ENCODE measurements around the gene ANO9.
"Not testable (repeated sequence)": the region's sequence is repeated elsewhere in the genome, so short reads cannot be mapped to it uniquely, and the experiment has no call there.

ANO9 gene

DNA sequence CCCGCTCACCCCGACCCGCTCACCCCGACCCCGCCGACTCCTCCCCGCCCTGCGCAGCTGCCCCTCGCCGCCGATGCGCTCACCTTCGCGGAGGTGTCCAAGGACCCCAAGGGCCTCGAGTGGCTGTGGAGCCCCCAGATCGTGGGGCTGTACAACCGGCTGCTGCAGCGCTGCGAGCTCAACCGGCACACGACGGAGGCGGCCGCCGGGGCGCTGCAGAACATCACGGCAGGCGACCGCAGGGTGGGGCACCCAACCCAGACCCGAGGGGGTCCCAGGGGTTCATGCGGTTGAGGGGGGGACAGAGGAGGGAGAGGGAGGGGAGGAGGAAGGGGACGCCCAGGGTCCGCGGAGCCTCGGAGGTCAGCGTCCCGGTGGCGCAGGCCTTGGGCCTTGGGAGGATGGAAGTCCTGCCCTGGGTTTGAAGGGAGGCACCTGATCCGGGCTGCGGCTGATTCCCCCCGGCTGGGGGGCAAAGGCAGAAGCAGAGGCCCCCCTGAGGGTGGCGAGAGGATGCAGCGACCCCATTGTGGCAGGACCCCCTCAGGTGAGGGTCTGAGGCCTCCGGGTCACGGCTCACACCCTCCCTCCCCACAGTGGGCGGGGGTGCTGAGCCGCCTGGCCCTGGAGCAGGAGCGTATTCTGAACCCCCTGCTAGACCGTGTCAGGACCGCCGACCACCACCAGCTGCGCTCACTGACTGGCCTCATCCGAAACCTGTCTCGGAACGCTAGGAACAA is 38.6 kb downstream of the ANO9 start:
- DNase-seq (ENCODE audit: low read depth in 2 of 2), result no peak

DNA sequence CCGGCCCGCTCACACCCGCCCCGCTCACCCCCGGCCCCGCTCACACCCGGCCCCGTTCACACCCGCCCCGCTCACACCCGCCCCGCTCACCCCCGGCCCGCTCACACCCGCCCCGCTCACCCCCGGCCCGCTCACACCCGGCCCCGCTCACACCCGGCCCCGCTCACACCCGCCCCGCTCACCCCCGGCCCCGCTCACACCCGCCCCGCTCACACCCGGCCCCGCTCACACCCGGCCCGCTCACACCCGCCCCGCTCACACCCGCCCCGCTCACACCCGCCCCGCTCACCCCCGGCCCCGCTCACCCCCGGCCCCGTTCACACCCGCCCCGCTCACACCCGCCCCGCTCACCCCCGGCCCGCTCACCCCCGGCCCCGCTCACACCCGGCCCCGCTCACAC is 40.6 kb downstream of the ANO9 start:
- not testable (repeated sequence) for DNase-seq (ENCODE audit: low read depth in 2 of 2)

DNA sequence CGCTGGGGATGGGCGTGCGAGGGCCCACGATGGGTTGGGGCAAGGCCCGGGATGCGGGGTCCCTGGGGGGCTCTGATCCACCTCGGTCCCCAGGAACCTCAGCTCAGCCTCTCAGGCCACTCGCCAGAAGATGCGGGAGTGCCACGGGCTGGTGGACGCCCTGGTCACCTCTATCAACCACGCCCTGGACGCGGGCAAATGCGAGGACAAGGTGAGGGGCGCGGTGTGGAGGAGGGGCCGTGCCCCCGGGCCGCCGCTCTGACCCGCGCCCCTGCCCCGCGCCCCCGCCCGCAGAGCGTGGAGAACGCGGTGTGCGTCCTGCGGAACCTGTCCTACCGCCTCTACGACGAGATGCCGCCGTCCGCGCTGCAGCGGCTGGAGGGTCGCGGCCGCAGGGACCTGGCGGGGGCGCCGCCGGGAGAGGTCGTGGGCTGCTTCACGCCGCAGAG is 41.5 kb downstream of the ANO9 start:
- no peak for DNase-seq (ENCODE audit: low read depth in 2 of 2)

DNA sequence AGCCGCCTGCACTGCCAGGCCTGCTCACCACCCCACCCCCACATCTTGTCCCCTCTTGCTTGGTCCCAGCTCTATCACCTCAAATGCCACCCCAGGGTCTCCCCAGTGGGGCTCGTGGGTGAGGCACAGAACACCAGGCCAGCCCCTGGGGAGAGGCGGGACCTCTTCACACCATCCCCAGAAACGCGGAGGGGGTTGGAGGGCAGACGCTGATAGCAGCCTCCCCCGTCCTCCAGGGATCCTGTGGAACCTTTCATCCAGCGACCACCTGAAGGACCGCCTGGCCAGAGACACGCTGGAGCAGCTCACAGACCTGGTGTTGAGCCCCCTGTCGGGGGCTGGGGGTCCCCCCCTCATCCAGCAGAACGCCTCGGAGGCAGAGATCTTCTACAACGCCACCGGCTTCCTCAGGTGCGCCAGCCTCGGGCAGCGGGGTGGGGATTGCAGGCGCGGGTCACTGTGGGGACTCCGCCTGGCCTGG is 42.0 kb downstream of the ANO9 start:
- DNase-seq (ENCODE audit: low read depth in 2 of 2), result no peak

DNA sequence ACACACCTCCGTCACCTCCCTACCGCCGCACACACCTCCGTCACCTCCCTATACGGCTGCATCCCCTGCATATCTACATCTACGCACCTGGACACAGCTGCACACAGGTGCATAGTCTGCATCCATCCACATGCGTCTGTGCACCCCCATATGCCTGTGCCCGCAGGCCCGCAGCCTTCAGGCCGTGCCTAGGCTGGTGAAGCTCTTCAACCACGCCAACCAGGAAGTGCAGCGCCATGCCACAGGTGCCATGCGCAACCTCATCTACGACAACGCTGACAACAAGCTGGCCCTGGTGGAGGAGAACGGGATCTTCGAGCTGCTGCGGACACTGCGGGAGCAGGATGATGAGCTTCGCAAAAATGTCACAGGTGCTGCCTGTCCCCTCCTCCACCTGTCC is 43.0 kb downstream of the ANO9 start:
- DNase-seq (ENCODE audit: low read depth in 2 of 2), result no peak

DNA sequence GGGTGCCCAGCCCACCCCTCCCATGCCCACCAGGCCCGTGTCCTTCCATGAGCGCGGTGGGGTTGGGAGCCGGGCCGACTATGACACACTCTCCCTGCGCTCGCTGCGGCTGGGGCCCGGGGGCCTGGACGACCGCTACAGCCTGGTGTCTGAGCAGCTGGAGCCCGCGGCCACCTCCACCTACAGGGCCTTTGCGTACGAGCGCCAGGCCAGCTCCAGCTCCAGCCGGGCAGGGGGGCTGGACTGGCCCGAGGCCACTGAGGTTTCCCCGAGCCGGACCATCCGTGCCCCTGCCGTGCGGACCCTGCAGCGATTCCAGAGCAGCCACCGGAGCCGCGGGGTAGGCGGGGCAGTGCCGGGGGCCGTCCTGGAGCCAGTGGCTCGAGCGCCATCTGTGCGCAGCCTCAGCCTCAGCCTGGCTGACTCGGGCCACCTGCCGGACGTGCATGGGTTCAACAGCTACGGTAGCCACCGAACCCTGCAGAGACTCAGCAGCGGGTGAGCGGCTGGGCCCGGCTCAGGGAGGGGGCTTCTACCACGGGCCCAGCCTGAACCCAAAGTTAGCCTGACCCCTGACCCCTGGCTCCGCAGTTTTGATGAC is 44.8 kb downstream of the ANO9 start:
- no peak for DNase-seq (ENCODE audit: low read depth in 2 of 2)

DNA sequence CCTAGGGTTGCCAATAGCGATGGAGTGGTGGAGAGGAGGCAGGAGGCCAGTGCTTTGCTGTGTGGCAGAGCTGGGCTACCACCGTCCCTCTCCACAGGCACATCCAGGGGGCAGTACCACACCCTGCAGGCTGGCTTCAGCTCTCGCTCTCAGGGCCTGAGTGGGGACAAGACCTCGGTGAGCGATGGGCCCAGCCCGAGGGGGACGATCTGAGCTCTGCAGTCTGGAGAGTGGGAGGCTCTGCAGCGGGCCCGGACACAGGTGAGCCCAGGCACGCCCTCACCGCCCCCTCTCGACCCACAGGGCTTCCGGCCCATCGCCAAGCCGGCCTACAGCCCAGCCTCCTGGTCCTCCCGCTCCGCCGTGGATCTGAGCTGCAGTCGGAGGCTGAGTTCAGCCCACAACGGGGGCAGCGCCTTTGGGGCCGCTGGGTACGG is 45.3 kb downstream of the ANO9 start:
- DNase-seq (ENCODE audit: low read depth in 2 of 2), result no peak

DNA sequence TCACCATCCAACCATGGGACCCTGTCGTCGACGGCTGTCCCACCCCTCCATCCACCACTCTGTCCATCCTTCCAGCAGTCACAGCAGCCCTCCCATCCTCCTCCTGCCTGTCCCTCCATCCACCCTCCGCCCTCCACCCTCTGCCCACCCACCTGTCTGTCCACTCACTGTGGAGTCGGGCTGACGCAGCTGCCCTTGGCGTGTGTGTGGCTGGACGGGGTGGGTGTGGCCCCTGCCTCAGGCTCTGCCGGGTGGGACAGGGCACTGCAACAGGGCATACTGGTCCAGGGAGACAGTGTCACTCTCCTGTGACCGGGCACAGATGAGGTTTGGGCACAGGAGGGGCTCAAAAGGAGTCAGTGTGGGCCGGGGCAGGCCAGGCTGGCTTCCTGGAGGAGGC is 45.9 kb downstream of the ANO9 start:
- DNase-seq (ENCODE audit: low read depth in 2 of 2), result no peak

DNA sequence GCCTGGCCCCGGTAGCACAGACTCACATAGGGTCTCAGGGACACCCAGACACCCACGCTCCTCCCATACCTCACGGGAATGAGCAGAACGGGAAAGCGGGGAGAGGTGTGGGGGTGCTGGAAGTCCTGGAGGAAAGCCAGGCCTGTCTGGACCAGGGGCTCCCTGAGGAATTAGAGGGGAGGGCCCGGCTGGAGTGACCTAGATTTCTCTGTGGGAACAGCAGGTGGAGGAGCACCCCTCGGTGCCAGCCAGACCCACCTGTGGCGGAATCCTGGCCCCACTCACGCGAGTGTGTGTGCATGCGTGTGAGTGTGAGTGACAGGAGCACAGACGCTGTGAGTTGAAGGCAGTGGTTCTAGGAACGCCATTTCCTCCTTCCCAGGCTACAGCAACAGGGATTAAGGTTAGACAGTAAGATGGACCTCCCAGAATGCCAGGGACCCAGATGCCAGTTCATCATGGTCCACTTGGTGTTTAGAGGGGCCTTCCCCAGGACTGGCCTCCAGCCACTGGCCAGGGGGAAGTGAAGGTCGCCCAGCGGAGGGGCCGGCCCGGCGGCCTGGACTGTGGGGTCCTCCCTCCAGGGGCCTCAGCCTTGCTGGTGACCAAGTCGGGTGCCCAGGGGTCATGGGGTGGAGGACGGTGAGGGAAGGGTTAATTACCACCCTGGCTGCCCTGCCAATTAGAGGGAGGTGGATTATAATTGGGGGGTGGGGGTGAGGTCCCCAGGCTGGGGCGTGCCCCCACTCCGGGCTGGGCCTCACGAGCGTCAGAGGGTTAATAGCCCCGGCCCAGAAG is 46.8 kb downstream of the ANO9 start:
- no peak for DNase-seq (ENCODE audit: low read depth in 2 of 2)

DNA sequence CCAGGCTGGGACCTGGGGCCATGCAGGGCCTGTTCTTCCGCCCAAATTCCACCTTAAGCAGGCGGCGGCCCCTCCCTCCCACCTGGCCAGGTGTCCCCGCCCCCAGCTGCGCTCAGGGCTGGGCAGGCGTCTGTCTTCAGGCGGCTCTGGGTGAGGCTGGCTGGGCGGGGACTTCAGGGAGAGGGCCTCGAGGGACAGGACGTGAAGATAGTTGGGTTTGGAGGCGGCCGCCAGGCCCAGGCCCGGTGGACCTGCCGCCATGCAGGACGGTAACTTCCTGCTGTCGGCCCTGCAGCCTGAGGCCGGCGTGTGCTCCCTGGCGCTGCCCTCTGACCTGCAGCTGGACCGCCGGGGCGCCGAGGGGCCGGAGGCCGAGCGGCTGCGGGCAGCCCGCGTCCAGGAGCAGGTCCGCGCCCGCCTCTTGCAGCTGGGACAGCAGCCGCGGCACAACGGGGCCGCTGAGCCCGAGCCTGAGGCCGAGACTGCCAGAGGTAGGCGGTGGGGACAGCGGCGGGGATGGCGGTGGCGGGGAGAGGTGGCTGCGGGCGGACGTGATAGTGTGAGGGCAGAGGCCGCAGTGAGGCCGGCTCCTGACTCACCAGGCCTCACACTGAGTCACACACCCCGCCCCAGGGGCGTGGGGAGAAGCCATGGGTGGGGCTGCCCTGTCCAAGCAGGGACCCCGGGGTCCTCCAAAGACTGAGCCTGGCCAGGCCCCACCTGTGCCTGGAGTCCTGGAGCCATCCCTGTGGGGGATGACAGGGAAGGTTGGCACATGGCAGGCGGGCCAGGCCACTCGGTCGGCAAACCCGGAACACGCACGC is 47.6 kb downstream of the ANO9 start, which contains the start of gene PKP3:
Gene PKP3, plus strand, starts transcription at position 176 of the 824 bp plus-strand sequence. Its CDS starts 84 bp downstream, at position 260.
- no peak for DNase-seq (ENCODE audit: low read depth in 2 of 2)

DNA sequence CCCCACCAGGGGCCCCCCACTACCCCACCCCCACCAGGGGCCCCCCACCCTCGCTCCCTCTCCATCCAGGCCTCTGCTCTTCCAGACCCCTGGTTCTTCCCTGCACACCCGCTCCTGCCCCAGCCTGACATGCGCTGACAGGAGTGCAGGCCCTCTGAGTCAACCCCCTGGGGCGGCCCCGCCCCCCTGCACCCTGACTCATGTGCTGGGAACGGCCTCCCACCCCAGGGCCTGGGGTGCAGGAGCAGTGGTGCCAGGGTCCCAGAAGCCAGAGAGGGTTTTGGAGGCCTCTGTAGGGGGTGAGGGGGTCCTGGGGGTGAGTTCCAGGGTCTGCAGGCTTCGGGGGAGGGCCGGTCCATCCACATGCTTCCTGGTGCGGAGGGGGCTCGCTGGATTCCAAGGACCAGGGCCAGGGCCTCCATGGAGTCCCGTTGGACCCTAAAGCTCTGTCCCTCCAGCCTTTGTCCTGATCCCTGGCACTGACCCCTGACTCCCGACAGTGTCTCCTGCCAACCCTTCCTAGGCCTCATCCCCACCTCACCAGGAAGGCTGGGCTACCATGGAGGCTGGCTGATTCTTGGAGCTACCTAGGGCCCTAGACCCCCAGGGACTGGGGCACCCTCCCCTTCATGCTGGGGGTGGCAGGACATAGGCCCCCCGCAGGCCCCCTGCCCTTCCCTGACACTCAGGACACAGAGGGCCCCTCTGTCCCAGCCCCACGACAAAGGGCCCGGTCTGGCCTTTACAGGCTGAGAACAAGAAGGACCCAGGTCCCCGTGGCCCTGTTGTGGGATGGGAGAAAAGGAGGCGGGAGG is 48.4 kb downstream of the ANO9 start:
- DNase-seq (ENCODE audit: low read depth in 2 of 2), result no peak

DNA sequence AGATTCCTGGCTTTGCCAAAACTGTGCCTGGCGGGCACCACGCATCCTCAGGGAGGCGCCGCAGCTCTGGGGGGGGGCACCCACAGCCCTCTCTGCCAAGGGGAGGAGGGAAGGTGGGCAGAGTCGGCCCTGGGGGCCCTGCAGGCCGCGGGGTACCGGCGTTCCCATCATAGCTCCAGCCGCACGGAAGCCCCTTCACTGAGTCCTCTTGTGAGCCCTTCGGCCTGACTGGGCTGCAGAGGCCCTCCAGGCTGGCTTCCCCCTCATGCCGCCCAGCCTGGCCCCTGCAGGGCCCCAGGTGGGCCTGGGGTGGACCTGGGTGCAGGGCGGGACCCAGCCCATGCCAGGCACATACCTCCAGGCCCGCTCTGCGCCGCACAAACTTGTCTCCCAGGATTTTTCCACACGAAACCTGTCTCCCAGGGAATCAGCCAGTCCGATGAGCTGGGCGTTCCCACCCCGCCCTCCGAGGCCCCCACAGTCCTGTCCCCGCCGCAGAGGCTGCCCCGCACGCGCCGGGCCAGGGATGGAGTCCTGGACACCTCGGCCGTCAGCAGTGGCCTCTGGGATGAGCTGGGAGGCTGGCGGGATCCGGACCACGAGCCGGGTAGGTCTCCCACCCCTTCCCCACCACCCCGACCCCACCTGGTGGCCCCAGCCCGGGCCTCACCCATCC is 49.6 kb downstream of the ANO9 start:
- no peak for DNase-seq (ENCODE audit: low read depth in 2 of 2)

DNA sequence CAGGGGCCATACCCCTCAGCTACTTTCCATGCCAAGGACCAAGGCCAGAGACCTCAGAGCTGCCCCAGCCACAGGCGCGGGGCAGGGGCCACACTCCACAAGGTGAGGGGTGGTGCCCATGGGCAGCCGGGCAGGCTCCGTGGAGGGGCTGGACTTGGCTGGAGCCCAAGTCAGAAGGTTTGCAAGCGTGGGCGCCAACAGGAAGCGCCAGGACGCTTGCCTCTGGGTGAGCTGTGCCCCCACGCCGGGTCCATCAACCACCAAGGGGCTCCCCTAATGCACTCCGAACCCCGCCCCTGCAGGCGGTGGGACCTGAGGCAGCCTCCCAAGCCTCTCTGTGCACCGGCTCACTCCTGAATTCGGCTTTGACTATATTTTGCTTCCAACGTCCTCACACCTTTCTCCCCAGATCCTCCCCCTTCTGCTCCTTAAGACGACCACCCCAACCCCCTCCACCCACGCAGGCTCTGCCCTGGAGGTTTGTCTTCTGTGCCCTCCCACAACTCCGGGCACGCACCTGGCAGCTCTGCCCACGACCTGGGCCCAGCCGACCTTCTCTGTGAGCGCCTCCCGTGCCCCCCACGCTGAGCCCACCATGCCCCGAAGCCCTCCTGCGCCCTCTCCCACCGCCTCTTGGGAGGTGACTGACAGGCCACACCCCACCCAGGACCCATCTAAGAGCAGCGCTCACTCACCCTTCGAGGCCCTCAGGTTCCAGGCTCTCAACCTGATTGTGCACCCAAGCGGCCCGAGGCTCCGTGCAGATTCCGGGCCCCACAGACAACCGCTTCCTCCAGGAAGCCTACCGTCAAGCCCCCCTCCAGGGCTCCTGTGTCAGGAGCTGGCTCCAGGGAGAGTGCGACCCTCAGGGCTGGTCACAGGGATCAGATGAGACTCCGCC is 50.4 kb downstream of the ANO9 start:
- no peak for DNase-seq (ENCODE audit: low read depth in 2 of 2)

DNA sequence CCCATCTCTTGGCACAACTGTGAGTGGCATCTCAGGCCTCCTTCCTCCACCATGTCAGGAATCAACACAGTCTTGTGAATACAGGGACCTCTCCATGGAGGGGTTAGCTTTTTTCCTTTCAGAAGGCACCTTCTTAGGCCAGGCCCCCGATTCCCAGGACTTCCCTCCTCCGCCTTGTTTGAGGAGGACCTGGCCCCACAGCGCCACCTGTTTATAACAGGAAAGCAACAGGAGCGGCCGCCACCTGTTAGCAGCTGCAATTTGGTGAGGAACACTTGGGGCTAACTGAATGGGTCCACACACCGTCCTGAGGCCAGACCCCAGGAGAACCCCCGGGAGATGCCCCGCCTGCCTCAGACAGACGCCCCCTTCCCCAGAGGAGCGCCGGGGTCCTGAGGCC is 51.6 kb downstream of the ANO9 start:
- DNase-seq (ENCODE audit: low read depth in 2 of 2), result no peak

DNA sequence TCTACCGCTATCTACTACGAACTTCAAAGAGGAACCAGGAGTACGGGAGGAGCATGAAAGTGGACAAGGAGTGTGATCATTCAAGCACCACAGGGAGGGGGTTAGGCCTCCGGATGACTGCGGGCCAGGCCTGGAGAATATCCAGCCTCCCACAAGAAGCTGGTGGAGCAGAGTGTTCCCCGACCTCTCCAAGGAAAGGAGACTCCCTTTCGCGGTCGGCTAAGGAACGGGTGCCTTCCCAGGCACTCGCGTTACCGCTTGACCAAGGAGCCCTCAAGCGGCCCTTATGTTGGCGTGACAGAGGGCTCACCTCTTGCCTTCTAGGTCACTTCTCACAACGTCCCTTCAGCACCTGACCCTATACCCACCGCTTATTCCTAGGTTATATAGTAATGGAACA is 52.4 kb downstream of the ANO9 start:
- not testable (repeated sequence) for DNase-seq (ENCODE audit: low read depth in 2 of 2)

DNA sequence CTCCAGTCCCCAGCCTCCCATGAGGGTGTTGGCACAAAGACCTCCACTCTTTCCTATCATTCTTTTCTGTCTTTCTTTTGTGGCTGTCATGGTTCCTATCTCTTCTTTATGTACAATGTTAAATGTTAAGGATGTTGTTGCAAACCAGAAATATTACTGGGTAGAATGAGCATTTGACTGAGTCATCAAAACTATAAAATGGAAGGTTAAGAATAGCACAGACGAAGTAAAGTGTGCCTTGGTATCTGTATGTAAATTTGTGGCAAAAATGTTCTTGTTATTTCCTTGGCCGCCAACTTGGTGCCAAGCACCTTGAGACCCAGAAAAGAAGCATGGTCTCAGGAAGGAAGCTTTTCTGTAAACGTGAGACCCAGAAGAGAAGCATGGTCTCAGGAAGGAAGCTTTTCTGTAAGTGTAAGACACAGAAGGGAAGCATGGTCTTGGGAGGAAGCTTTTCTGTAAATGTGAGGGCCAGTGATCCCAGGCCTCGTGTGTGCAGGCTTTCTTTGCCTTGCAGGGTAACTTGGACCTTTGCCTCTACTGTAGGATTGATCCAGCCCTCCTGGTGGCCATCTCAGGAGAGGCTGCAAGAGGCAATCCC is 54.5 kb downstream of the ANO9 start:
- no peak for DNase-seq (ENCODE audit: low read depth in 2 of 2)

DNA sequence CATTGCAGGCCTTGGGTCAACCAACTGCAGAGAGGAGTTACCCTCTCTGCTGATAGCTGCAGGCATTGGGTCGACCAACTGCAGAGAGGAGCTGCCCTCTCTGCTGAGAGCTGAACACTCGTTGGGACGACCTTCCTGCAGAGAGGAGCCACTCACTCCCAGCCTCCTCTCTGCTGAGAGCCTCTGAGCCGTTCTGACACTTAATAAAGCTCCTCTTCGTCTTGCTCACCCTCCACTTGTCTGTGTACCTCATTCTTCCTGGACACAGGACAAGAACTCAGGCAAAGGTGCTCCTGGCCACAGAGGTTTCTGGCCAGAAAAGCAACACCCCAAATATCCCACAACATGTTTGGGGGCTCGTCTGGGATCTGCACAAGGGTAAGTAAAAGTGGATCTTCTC is 55.3 kb downstream of the ANO9 start:
- no peak for DNase-seq (ENCODE audit: low read depth in 2 of 2)

DNA sequence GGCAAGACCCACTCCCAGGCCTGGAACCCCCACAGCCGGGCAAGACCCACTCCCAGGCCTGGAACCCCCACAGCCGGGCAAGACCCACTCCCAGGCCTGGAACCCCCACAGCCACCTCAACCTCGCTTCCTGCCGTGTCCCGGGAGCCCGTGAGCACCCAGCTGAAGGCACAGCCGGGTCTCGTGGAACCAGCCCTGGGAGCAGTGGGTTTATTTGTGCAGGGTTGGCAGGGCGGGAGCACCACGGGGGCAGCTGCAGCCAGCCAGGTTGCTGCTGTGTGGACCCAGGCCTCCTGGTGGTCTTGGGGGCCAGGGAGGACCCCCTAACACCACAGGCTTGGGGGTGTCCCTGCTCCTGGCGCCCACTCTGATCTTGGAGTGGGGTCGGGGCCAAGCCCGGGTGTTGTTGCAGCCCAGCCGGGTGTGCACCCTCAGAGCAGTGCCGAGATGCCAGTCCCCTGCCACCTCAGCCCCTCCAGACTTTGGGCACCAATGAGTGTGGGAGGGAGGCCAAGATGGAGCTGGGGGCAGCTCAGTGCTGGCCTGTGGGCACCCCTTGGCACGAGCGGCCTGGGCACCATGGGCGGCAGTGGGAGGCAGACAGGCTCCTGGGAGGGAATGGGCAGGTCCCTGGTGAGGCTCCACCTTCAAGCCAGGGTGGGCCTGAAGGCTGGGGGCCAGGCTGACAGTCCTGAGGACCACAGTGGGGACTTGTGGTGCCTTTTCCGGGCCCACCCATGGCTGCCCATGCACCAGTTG is 56.0 kb downstream of the ANO9 start:
- DNase-seq (ENCODE audit: low read depth in 2 of 2), result no peak

Data from stimulated activated CD4-positive, alpha-beta T cell treated with anti-CD3 and anti-CD28 coated beads, Interleukin-12 subunit alpha, Interleukin-12 subunit beta, amount 100 ng/mL, for 24 hours (primary cell).